NCI-H1694 (cell line): ENCODE results near the gene UGT1A9.

Source experiments
- DNase-seq: peaks from one replicate; lab custom pipeline; 2025; lab: John Stamatoyannopoulos, UW

The UGT1A9 gene

GRCh38 chr2:233798335-233799086, 126.8 kb downstream of the UGT1A9 start:
- DNase-seq = no peak

GRCh38 chr2:233799087-233799665, 127.5 kb downstream of the UGT1A9 start:
- peak; percentile 10 for DNase-seq

- DNase-seq = no peak
Measured at GRCh38 chr2:233799716-233800115, 128.0 kb downstream of the UGT1A9 start.

DNA sequence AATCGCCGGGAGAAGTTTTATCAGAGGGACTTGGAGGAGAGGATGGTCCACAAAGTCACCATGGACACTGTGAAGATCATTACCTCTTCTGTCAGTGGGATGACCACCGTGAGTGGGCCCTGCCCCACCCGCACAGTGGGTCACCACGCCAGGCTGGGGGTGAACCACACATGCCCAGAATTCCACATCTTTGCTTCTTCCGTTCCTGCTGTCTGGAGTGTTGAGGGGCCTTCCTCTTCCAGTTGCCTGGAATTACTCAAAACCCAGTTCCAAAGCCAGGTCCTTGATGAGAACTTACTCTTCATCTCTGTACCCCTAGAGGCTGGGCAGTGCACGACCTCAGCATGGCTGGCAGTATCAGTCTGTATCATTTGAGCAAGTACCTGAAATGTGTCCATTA, 128.5 kb downstream of the UGT1A9 start:
- DNase-seq = no peak

DNA sequence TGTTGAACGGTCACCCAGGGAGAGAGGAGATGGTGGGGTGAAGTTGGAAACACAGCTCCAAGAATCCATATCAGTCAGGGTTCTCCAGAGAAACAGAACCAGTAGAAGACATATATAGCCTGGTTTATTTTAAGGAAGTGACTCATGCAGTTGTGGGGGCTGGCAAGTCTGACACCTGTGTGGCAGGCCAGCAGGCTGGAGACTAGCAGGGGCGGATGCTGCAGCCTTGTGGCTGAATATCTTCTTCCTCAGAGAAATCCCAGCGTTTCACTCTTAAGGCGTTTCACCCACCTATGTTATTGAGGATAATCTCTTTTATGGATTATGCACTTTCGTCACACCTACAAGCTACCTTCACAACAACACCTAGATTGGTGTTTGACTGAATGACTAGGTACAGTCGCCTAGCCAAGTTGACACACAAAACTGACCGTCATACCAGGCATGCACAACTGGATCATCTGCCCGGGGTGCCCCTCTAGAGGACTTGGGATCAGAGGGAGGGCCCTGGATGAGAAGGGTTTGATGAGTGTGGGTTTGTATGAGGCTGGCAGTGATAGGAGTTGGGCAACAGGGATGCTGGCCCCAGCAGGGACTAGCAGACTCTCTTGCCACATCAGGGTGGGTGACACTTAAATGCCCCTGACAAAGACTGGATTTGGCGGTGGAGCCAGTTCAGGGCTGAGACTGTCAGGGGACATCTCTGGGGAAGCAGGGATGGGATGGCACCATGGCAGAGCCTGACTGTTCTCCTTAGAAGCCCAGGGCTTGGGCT, 129.8 kb downstream of the UGT1A9 start:
- no peak for DNase-seq

- DNase-seq = no peak
Measured at GRCh38 chr2:233802132-233802815, 130.6 kb downstream of the UGT1A9 start.

DNA sequence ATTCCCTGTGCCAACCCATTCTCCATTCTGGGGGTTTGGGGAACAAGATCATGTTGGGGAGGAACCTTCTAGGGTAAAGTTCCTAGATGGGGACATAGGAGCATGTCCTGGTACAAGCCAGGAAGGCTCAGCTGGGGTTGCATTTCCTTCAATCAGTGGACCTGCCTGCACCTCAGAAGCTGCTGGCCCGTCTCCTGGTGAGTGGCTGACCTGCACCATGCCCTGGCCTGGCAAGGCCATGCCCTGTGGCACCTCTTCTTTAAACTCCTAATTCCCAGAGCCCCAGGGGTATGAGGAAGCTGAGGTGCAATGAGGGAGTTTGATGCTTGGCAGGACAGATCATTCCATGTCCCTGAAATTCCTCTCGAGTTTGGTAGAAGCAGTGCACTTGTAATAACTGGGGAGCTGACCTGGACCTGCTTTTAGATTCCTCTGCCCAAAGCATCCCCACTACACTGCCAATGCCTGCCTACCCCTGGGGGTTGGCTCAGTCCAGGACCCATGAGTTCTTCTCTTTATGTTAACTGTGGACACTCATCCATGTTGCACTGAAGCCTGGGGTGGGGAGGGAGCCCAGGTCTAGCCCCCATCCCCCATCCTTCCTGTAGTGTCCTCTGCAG, 131.7 kb downstream of the UGT1A9 start:
- DNase-seq = no peak

DNA sequence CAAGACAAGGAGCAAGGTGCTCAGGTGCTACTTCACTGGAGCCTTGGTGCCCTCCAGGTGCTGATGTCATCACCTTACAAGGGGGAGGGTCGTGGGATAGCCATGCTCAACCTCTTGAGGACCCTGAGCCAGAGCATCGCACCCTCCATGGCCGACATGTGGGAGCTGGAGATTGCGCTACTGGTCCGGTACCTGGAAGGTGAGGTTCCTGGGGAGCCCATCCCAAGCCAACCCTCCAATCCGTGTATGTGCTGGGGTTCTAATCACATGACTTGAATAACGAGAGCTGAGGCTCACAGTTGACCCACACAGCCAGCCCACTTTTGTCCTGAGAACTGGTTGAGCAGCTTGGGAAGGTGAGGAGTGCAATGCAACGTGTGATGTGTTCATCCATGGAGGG, 132.3 kb downstream of the UGT1A9 start:
- DNase-seq = no peak

DNA sequence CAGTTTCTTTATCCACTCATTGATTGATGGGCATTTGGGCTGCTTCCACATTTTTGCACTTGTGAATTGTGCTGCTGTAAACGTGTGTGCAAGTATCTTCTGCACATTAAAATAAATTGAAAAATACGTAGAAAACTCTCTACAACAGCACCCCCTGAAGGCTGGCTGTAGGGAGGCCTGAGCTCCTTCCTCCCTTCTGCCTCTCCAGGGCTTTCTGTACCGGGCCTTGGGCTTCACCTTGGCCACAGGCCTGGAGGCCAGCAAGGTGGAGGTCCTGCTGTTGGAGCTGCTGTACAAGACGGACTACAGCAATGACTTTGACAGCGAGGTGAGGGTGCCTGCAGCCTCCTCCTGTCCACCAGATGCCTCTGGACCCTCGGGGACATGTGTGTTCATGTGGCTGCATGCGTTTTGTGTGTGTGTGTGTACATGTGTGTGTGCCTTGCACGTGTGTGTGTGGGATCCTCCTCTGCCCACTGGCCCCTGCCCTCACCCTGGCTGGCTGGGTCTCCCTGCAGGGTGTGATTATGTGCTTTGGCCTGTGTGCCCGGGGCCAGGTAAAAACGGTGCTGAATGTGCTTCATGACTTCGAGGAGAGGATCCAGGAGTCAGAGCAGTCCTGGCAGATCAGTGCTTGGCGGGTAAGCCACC, 135.6 kb downstream of the UGT1A9 start:
- no peak for DNase-seq

- no peak for DNase-seq
Measured at GRCh38 chr2:233807966-233808935, 136.6 kb downstream of the UGT1A9 start.

DNA sequence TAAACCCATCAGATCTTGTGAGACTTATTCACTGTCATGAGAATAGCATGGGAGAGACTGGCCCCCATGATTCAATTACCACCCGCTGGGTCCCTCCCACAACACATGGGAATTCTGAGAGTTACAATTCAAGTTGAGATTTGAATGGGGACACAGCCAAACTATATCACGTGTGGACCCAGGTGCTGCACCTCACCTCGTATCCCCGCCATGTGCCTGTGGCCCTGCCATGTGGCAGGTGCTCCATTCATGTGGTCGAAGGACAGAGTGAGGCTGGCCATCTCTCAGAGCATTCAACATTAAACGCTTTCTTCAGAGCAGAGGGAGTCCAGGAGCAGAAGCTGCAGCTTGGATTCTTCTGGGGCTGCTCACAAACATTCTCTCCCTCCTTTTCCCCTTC, 138.7 kb downstream of the UGT1A9 start:
- no peak for DNase-seq

DNA sequence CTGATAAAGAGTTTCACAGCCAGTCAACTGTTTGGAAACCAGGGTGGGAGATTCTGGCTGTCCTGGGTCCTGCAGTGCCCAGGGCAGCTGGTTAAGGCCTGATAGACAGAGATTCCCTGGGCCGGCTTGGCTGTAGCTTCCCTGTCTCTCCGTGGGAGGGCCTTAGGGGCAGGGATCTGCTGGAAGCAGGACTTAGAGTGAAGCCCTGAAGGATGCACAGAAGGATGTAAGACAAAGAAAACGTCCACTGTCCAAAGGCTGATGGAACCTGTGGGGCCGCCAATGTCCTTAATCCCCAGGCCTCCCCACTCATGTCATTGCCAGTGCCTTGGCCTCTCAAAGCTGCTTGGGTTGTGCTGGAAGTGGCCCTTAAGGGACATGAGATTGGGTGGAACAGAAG, 139.4 kb downstream of the UGT1A9 start:
- DNase-seq = no peak

GRCh38 chr2:233811732-233812131, 140.0 kb downstream of the UGT1A9 start:
- no peak for DNase-seq

DNA sequence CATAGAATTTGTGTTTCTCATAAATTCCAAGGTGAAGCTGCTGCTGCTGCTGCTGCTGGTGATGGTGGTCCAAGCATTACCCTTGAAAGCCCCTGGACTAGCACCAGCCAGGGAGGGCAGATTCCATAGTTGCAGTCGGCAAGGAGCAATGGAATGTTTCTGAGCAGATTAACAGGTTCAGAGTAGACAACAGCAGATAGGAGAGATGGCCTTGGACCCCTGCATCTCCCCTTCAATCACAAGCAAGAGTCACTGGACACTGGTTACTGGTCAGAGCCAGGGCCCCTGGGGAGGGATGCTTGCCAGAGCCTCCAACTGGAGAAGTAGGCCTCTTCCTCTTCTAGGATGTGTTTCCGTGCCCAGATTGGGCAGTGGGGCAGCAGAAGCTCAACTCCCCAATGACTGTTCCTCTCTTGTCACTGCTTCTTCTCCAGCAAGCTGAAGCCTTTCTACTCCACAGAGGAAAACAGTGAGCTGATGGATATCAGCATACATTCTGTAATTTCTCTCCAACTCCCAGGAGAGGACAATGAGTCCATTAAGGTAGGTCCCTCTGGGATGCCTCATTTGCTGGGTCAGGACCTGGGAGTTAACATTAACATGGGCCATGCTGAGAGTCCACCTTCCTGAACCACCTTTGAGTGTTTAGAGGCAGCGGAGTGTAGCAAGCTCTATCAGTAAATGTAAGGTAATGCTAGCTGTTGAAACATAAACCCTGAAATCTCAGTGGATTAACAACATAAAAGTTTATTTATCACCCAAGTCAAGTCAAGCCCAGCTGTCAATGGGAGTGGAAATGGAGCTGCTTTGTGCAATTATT, 141.7 kb downstream of the UGT1A9 start:
- DNase-seq = no peak

GRCh38 chr2:233814056-233814835, 142.5 kb downstream of the UGT1A9 start:
- peak; percentile 15 for DNase-seq

DNA sequence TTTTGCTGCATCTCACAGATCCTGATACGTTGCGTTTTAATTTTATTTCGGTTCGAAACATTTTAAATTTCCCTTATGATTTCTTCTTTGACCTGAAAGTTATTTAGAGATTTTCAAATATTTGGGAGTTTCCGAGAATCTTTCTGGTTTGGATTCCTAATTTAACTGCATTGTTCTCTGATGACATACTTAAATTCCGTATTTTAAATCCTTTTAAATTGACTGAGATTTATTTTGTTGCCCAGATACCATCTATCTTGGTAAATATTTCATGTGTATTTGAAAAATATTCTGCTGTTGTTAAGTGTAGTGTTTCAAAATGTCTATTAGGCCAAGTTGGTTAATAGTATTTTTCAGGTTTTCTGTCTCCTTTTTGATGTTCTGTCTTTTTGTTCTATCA, 144.2 kb downstream of the UGT1A9 start:
- no peak for DNase-seq

GRCh38 chr2:233816334-233816733, 144.6 kb downstream of the UGT1A9 start:
- DNase-seq = peak; percentile 67

GRCh38 chr2:233816771-233817170, 145.1 kb downstream of the UGT1A9 start:
- DNase-seq = no peak
